PC-3 (cell line): ENCODE measurements around the gene HACD1. TPM values are rescaled to one million over a fixed set of nuclear protein-coding genes. Genes with fewer than 3 reads are reported as not detected.

ENCODE experiments used
- ATAC-seq: fragments of 200-7000 bp; cut with Tn5 transposase; 2 replicates; pipeline ENCODE4 v1.9.1; 2020; ENCODE audit warnings: mild to moderate bottlenecking, moderate library complexity
- BruUV-seq: library from RNA; stranded (reverse); fragments of 400-500 nt; replicated peaks from 2 replicates; lab custom pipeline; 2021; lab: Mats Ljungman, UMichigan
- CTCF ChIA-PET: fragments of 300-600 bp; sonication (Branson Sonifier 250); formaldehyde crosslinking; loops from one replicate; lab custom pipeline; 2022; ENCODE audit warnings: antibody characterized with exemption; lab: Charles Lee
- POLR2A ChIA-PET: fragments of 300-600 bp; sonication (Branson Sonifier 250); formaldehyde crosslinking; loops from one replicate; lab custom pipeline; 2022; ENCODE audit warnings: antibody characterized with exemption; ENCODE audit not compliant: unreplicated experiment; lab: Charles Lee
- DNase-seq: peaks from one replicate; pipeline ENCODE4 v3.0.0-alpha.2; 2015
- H2AFZ ChIP-seq: fragments of 300-600 bp; sonication (generic); 2 replicates; pipeline ENCODE4 v1.6.0; 2016; ENCODE audit warnings: antibody characterized with exemption, low read length
- H3F3A ChIP-seq: fragments of 300-600 bp; sonication (generic); one replicate; pipeline ENCODE4 v1.6.0; 2017; ENCODE audit warnings: antibody characterized with exemption, low read length, control low read depth, mild to moderate bottlenecking; ENCODE audit not compliant: unreplicated experiment
- H3K27ac ChIP-seq: fragments of 300-600 bp; sonication (generic); 2 replicates; pipeline ENCODE4 v1.5.1; 2016; ENCODE audit warnings: mild to moderate bottlenecking, low read length
- H3K27me3 ChIP-seq: fragments of 300-600 bp; sonication (generic); 2 replicates; pipeline ENCODE4 v1.6.1; 2016; ENCODE audit warnings: low read length, mixed read lengths
- H3K36me3 ChIP-seq: fragments of 300-600 bp; sonication (generic); 2 replicates; pipeline ENCODE4 v1.6.1; 2016; ENCODE audit warnings: low read depth, mixed run types, low read length, mixed read lengths
- H3K4me1 ChIP-seq: fragments of 300-600 bp; sonication (generic); 2 replicates; pipeline ENCODE4 v1.5.1; 2016; ENCODE audit warnings: low read length; ENCODE audit not compliant: insufficient read depth
- H3K4me2 ChIP-seq: fragments of 300-600 bp; sonication (generic); 2 replicates; pipeline ENCODE4 v1.6.0; 2016; ENCODE audit warnings: low read length
- H3K4me3 ChIP-seq: fragments of 300-600 bp; sonication (generic); 2 replicates; pipeline ENCODE4 v1.5.1; 2016; ENCODE audit warnings: mild to moderate bottlenecking, low read length, mixed read lengths
- H3K79me2 ChIP-seq: fragments of 300-600 bp; sonication (generic); 2 replicates; pipeline ENCODE4 v1.6.1; 2017; ENCODE audit warnings: low read length, mixed read lengths
- H3K9ac ChIP-seq: fragments of 300-600 bp; sonication (generic); 2 replicates; pipeline ENCODE4 v1.6.0; 2016; ENCODE audit warnings: mild to moderate bottlenecking, low read length
- H3K9me2 ChIP-seq: fragments of 300-600 bp; sonication (generic); replicated peaks from 2 replicates; pipeline ENCODE4 v1.6.1; 2016; ENCODE audit warnings: mixed run types, low read length, mixed read lengths
- H3K9me3 ChIP-seq: fragments of 300-600 bp; sonication (generic); 2 replicates; pipeline ENCODE4 v1.6.1; 2016; ENCODE audit warnings: low read length, mixed read lengths
- H4K20me1 ChIP-seq: fragments of 300-600 bp; sonication (generic); 2 replicates; pipeline ENCODE4 v1.6.1; 2016; ENCODE audit warnings: low read length, mixed read lengths
- CTCF ChIP-seq: fragments of 300-600 bp; sonication (generic); conservative IDR thresholded peaks from 2 replicates; pipeline ENCODE4 v1.5.1; 2017; ENCODE audit warnings: antibody characterized with exemption, low read depth, mild to moderate bottlenecking, low read length
- EZH2 ChIP-seq: fragments of 300-600 bp; sonication (generic); IDR thresholded peaks from one replicate; pipeline ENCODE4 v1.6.1; 2017; ENCODE audit warnings: antibody characterized with exemption, mild to moderate bottlenecking, low read length; ENCODE audit not compliant: unreplicated experiment
- EZH2phosphoT487 ChIP-seq: fragments of 300-600 bp; sonication (generic); IDR thresholded peaks from 2 replicates; pipeline ENCODE4 v1.6.1; 2018; ENCODE audit warnings: mild to moderate bottlenecking, antibody characterized with exemption, low read length, borderline replicate concordance
- intact Hi-C: fragments of 100-400 bp; cut with micrococcal nuclease; formaldehyde crosslinking; loops from 2 replicates; pipeline ENCODE4 v1.9.0; 2023
- total RNA-seq: library from RNA; depleted of rRNA; stranded (reverse); fragments of >200 nt; gene quantifications from 2 replicates; pipeline ENCODE4 v1.2.3, GENCODE V29; 2014

The HACD1 gene
- total RNA-seq, 1 experiment from 2014 or later: 15.3 TPM

GRCh38 chr10:17649052-17649451 lies 31.9 kb upstream of the HACD1 start:
- H3F3A ChIP-seq: no peaks in the 10 kb centered on the region
- TF ChIP-seq EZH2 (no peak), CTCF (no peak), EZH2phosphoT487 (no peak)
- H3K4me2 ChIP-seq: no peak overlapping the region
- H3K79me2 ChIP-seq: peaks cover 99% of the 10 kb centered on the region
- BruUV-seq: no TSS peak
- ChIA-PET CTCF (no interaction called here), POLR2A (no interaction called here)
- H3K9ac ChIP-seq: no peak overlapping the region
- H4K20me1 ChIP-seq: 0 out of 2 replicates have a peak, but pooled peaks cover 3% of the 10 kb centered on the region
- H3K4me3 ChIP-seq: no peak overlapping the region
- no peak overlapping the region for H3K27ac ChIP-seq
- peaks cover 12% of the 10 kb centered on the region for H3K36me3 ChIP-seq
- no peaks in the 10 kb centered on the region for H3K9me3 ChIP-seq
- H3K4me1 ChIP-seq: peaks cover 12% of the 10 kb centered on the region; the same call in 1 of the 2 replicates
- DNase-seq (no peak), ATAC-seq (no peak)
- intact Hi-C loops: loop anchor here (10.0 kb wide), 1 partner anchor 56 kb away; no protein-coding TSS in a partner anchor
- no peak overlapping the region for H2AFZ ChIP-seq
- H3K27me3 ChIP-seq: no peaks in the 10 kb centered on the region
- H3K9me2 ChIP-seq: no peaks in the 10 kb centered on the region

GRCh38 chr10:17648243-17649035 lies 31.3 kb upstream of the HACD1 start:
- no peak for DNase-seq
- Histone ChIP-seq H3K9me2 (no peaks in the 10 kb centered on the region), H4K20me1 (0 out of 2 replicates have a peak, but pooled peaks cover 3% of the 10 kb centered on the region), H3K4me2 (no peak overlapping the region), H3K27ac (no peak overlapping the region), H3K4me3 (no peak overlapping the region), H3K4me1 (peaks cover 12% of the 10 kb centered on the region; the same call in 1 of the 2 replicates), H3K9me3 (no peaks in the 10 kb centered on the region), H2AFZ (no peak overlapping the region), H3K27me3 (no peaks in the 10 kb centered on the region), H3K9ac (no peak overlapping the region), H3K36me3 (peaks cover 10% of the 10 kb centered on the region), H3F3A (no peaks in the 10 kb centered on the region), H3K79me2 (peaks cover 97% of the 10 kb centered on the region)
- intact Hi-C loops: loop anchor here (10.0 kb wide), 1 partner anchor 56 kb away; no protein-coding TSS in a partner anchor
- POLR2A ChIA-PET: no interaction called here
- BruUV-seq: no TSS peak
- ATAC-seq: no peak
- TF ChIP-seq EZH2phosphoT487: no peak
- no peak for TF ChIP-seq EZH2
- TF ChIP-seq CTCF: no peak
- CTCF ChIA-PET: no interaction called here

- CTCF ChIA-PET: no interaction called here
- Histone ChIP-seq H2AFZ (no peak overlapping the region), H3K9me3 (no peaks in the 10 kb centered on the region), H3K9me2 (no peaks in the 10 kb centered on the region), H4K20me1 (0 out of 2 replicates have a peak, but pooled peaks cover 3% of the 10 kb centered on the region), H3K4me1 (peaks cover 16% of the 10 kb centered on the region; the same call in 1 of the 2 replicates), H3K27me3 (no peaks in the 10 kb centered on the region), H3K9ac (no peak overlapping the region), H3F3A (no peaks in the 10 kb centered on the region), H3K4me3 (no peak overlapping the region), H3K27ac (no peak overlapping the region), H3K79me2 (peaks cover 97% of the 10 kb centered on the region), H3K4me2 (no peak overlapping the region), H3K36me3 (no peaks in the 10 kb centered on the region; the same call in 1 of the 2 replicates)
- ATAC-seq: no peak
- no peak for TF ChIP-seq EZH2phosphoT487
- TF ChIP-seq EZH2: no peak
- TF ChIP-seq CTCF: no peak
- intact Hi-C loops: loop anchor here (2.0 to 10.0 kb wide), 2 partner anchors 25 to 57 kb away; no protein-coding TSS in a partner anchor
- DNase-seq: no peak
- POLR2A ChIA-PET: no interaction called here
- no TSS peak for BruUV-seq
Measured at GRCh38 chr10:17647326-17647725, 30.2 kb upstream of the HACD1 start.
